Measurements from ENCODE around the gene CRYBG1. TPM values are rescaled to one million over a fixed set of nuclear protein-coding genes. Genes with fewer than 3 reads are reported as not detected.
"Not testable (repeated sequence)": the region's sequence is repeated elsewhere in the genome, so short reads cannot be mapped to it uniquely, and the experiment has no call there.

The CRYBG1 gene
- total RNA-seq, 2 experiments from 2014 or later, result 59.2 TPM

DNA sequence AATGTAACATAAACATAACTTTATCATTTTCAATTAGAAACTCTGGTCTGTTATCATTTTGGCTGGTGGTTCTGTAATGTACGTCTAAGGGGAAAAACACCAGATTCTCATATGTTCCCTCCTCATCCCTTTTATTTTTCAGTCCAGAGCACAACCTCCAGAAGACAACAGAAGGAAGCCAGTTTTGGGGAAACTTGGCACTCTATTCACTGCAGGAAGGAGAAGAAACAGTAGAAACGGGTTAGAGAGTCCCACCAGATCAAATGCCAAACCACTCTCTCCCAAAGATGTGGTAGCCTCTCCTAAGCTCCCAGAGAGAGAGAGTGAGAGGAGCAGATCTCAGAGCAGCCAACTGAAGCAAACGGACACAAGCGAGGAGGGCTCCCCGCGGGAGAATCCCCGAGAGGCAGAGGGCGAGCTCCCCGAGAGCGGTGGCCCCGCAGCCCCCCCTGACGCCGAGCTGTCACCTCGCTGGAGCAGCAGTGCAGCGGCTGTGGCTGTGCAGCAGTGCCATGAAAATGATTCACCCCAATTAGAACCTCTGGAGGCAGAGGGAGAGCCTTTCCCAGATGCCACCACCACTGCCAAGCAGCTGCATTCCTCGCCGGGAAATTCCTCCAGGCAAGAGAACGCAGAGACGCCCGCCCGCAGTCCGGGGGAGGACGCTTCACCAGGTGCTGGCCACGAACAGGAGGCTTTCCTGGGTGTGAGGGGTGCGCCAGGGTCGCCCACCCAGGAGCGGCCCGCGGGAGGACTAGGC is 151.0 kb downstream of the CRYBG1 start:
- H3K9me3 Mint-ChIP-seq, result no peaks in the 10 kb centered on the region
- ChIA-PET POLR2A (interaction anchor here (0.6 to 10.3 kb wide), 16 partner anchors 10 to 519 kb away, joined by 3 to 434 read pairs (median 6); partner anchors contain the start of gene ATG5), CTCF (interaction anchor here (0.6 to 6.6 kb wide), 17 partner anchors 12 to 177 kb away, joined by 3 to 147 read pairs (median 6); no protein-coding TSS in a partner anchor)
- H3K27ac Mint-ChIP-seq, result peak overlapping the region; percentile 80
- H3K36me3 Mint-ChIP-seq (ENCODE audit: low read depth), result peaks cover 12% of the 10 kb centered on the region
- peaks cover 50% of the 10 kb centered on the region for H3K4me1 Mint-ChIP-seq
- H3K4me3 Mint-ChIP-seq, result peak overlapping the region; percentile 93
- H3K27me3 Mint-ChIP-seq, result peaks cover 2% of the 10 kb centered on the region
- DNase-seq, result peak; percentile 47

DNA sequence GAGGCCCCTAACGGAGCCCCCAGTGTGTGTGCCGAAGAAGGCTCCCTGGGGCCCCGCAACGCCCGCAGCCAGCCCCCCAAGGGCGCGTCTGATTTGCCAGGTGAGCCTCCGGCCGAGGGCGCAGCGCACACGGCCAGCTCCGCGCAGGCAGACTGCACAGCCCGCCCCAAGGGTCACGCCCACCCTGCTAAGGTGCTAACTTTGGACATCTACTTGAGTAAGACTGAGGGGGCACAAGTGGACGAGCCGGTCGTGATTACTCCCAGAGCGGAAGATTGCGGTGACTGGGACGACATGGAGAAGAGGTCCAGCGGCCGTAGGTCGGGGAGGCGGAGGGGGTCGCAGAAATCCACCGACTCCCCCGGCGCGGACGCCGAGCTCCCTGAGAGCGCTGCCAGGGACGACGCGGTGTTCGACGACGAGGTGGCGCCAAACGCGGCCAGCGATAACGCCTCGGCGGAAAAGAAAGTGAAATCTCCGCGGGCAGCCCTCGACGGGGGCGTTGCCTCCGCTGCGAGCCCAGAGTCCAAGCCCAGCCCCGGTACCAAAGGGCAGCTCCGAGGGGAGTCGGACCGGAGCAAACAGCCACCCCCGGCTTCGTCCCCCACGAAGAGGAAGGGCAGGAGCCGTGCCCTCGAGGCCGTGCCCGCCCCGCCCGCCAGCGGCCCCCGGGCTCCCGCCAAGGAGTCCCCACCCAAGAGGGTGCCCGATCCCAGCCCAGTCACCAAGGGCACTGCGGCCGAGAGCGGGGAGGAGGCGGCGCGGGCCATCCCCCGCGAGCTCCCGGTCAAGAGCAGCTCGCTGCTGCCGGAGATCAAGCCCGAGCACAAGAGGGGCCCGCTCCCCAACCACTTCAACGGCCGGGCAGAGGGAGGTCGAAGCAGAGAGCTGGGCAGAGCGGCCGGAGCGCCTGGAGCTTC is 151.8 kb downstream of the CRYBG1 start:
- H3K27ac Mint-ChIP-seq, result peak overlapping the region; percentile 92
- H3K36me3 Mint-ChIP-seq (ENCODE audit: low read depth), result peaks cover 12% of the 10 kb centered on the region
- H3K4me3 Mint-ChIP-seq, result peak overlapping the region; percentile 93
- no peaks in the 10 kb centered on the region for H3K27me3 Mint-ChIP-seq
- no peaks in the 10 kb centered on the region for H3K9me3 Mint-ChIP-seq
- ChIA-PET CTCF (interaction anchor here (0.5 to 6.6 kb wide), 20 partner anchors 11 to 772 kb away, joined by 3 to 147 read pairs (median 4); no protein-coding TSS in a partner anchor), POLR2A (interaction anchor here (0.6 to 10.3 kb wide), 17 partner anchors 10 to 520 kb away, joined by 3 to 434 read pairs (median 5); partner anchors contain the start of gene ATG5)
- H3K4me1 Mint-ChIP-seq, result peaks cover 56% of the 10 kb centered on the region
- peak; percentile 85 for DNase-seq

DNA sequence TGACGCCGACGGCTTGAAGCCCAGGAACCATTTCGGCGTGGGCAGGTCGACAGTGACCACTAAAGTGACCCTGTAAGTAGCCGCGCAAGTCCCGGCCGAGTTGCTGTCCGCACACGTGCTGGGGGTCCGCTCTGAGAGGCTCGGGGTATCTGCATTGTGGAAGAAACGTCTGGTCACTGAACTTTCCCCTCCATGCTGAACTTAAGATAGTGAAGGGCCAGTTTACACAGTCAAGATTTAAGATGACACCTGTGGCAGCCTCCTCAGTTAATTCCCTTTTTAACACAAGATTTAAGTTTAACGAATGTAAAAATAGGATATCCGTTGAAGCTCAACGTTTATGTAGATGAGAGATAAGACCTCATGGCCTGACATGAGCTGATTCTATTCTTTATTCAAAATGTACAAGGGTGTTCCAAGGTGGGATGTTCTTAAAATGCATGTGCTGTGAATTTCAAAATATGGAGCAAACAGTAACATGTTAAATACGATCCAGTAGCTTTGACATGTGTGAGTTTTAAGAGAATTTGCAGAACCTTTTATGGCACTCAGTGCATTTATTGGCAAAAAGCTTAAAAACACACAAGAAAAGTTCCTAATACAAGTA is 152.6 kb downstream of the CRYBG1 start:
- CTCF ChIA-PET, result interaction anchor here (0.5 to 6.6 kb wide), 16 partner anchors 10 to 771 kb away, joined by 3 to 147 read pairs (median 5); no protein-coding TSS in a partner anchor
- Mint-ChIP-seq H3K36me3 (ENCODE audit: low read depth) (peaks cover 15% of the 10 kb centered on the region), H3K27ac (peak overlapping the region; percentile 92), H3K27me3 (no peaks in the 10 kb centered on the region), H3K9me3 (no peaks in the 10 kb centered on the region), H3K4me1 (peaks cover 62% of the 10 kb centered on the region), H3K4me3 (peak overlapping the region; percentile 93)
- DNase-seq, result no peak
- POLR2A ChIA-PET, result interaction anchor here (1.2 to 10.3 kb wide), 12 partner anchors 10 to 414 kb away, joined by 3 to 434 read pairs (median 7); no protein-coding TSS in a partner anchor

DNA sequence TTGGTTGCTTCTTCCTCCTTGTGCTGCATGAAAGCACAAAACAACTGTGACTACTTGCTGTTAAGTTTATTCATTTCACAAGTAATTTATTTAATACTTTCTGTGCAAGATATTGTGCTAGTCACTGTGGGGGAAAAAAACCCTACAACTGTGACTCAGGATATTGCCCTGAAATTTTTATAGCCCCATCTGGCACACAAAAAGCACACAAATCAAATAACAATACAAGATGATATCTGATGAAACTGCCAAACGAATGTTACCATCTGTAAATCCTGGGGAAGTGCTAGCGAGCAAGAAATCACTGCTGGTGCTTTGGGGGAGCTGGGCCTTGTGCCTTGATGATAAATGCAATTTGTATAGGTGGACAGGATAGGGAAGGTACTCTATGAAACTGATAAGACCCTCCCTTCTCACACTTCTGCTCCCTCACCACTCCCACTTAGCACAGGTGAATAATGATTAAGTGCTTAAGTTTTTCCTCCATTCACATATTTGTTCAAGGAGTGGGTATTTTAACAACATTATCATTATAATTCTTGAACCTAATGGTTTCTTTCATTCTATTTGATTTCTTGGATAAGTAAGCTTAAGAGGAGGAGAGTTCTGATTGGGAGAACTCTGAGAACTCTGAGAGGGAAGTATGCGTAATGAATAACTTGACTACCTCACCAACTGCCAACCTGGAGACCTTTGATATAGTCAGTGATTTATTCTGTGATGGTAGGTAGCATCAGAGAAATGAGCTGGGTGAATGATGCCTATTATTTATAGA is 153.5 kb downstream of the CRYBG1 start:
- Mint-ChIP-seq H3K27ac (peak overlapping the region; percentile 92), H3K4me3 (peak overlapping the region; percentile 93), H3K9me3 (no peaks in the 10 kb centered on the region), H3K27me3 (no peaks in the 10 kb centered on the region), H3K36me3 (ENCODE audit: low read depth) (peaks cover 15% of the 10 kb centered on the region), H3K4me1 (peaks cover 62% of the 10 kb centered on the region)
- CTCF ChIA-PET, result interaction anchor here (1.3 to 6.6 kb wide), 8 partner anchors 9 to 69 kb away, joined by 3 to 147 read pairs (median 16); no protein-coding TSS in a partner anchor
- no peak for DNase-seq
- POLR2A ChIA-PET, result interaction anchor here (0.8 to 10.3 kb wide), 8 partner anchors 9 to 415 kb away, joined by 3 to 434 read pairs (median 16); no protein-coding TSS in a partner anchor

DNA sequence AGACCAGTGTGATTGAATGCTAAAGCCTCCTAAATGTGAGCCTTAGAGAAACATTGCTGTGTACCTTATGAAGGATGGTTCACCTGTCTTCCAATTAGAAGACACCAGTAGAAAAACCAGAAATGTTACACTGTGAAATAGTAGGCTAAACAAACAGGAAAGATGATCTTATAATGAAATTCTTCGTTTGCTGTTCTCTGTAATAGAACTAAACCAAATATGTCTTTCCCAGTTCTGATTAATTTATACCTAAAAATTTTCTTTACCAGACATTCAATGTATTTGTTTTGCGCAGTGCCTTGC is 154.0 kb downstream of the CRYBG1 start:
- H3K27ac Mint-ChIP-seq, result peak overlapping the region; percentile 92
- H3K36me3 Mint-ChIP-seq (ENCODE audit: low read depth), result peaks cover 15% of the 10 kb centered on the region
- CTCF ChIA-PET, result interaction anchor here (1.4 to 6.6 kb wide), 4 partner anchors 9 to 70 kb away, joined by 4 to 147 read pairs (median 18); no protein-coding TSS in a partner anchor
- H3K4me1 Mint-ChIP-seq, result peaks cover 65% of the 10 kb centered on the region
- no peaks in the 10 kb centered on the region for H3K27me3 Mint-ChIP-seq
- DNase-seq, result no peak
- H3K9me3 Mint-ChIP-seq, result no peaks in the 10 kb centered on the region
- POLR2A ChIA-PET, result interaction anchor here (0.8 to 10.3 kb wide), 5 partner anchors 8 to 416 kb away, joined by 3 to 434 read pairs (median 57); no protein-coding TSS in a partner anchor
- peak overlapping the region; percentile 93 for H3K4me3 Mint-ChIP-seq

DNA sequence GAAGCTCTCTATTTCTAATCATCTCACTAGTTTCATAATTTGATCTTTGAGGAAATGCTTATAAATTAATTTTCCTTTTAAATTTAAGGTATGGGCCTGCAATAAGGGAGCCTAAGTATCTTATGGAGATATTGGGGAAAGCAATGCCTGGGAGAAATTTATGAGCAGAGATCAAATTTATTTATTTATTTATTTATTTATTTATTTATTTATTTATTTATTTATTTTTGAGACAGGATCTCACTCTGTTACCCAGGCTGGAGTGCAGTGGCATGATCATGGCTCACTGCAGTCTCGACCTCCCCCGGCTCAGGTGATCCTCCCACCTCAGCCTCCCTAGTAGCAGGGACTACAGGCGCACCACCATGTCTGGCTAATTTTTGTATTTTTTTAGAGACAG is 155.1 kb downstream of the CRYBG1 start:
- not testable (repeated sequence) for DNase-seq
- POLR2A ChIA-PET, result interaction anchor here (1.8 kb wide), 1 partner anchor 9 kb away, joined by 14 read pairs; no protein-coding TSS in a partner anchor

DNA sequence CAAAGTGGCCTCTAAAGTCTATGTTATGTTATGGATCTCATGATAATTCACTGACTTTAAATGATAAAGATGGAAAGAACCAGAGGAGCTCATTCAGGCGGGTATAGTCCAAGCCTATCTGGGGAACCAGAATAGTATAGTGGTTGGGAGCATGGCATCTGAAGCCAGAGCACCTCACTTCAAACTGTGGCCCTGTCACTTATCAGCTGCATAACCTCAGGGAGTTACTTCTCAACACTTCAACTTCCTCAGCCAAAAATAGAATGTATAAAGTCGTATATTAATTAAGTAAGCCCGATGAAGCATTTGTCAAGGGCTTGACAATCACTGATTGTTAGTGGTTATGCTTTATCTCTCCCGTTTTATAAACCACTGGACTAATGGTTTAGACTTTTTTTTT is 156.1 kb downstream of the CRYBG1 start:
- peaks cover 58% of the 10 kb centered on the region for H3K4me1 Mint-ChIP-seq
- H3K4me3 Mint-ChIP-seq, result peak overlapping the region; percentile 31
- H3K27me3 Mint-ChIP-seq, result no peaks in the 10 kb centered on the region
- H3K27ac Mint-ChIP-seq, result peak overlapping the region; percentile 59
- no peaks in the 10 kb centered on the region for H3K9me3 Mint-ChIP-seq
- ChIA-PET CTCF (interaction anchor here (0.7 to 1.6 kb wide), 5 partner anchors 10 to 236 kb away, joined by 3 to 5 read pairs (median 4); no protein-coding TSS in a partner anchor), POLR2A (interaction anchor here (0.7 to 1.8 kb wide), 5 partner anchors 8 to 414 kb away, joined by 3 to 14 read pairs (median 3); no protein-coding TSS in a partner anchor)
- no peak for DNase-seq
- H3K36me3 Mint-ChIP-seq (ENCODE audit: low read depth), result peaks cover 22% of the 10 kb centered on the region

More for the DNA sequence above, 155.1 kb downstream of the CRYBG1 start:
- Mint-ChIP-seq H3K4me1 (peaks cover 65% of the 10 kb centered on the region), H3K27ac (peak overlapping the region; percentile 92), H3K36me3 (ENCODE audit: low read depth) (peaks cover 15% of the 10 kb centered on the region), H3K4me3 (peak overlapping the region; percentile 93)
- not testable (repeated sequence) for H3K27me3 Mint-ChIP-seq, H3K9me3 Mint-ChIP-seq
- CTCF ChIA-PET, result interaction anchor here (1.6 kb wide), 2 partner anchors 11 to 19 kb away, joined by 5 read pairs; no protein-coding TSS in a partner anchor

DNA sequence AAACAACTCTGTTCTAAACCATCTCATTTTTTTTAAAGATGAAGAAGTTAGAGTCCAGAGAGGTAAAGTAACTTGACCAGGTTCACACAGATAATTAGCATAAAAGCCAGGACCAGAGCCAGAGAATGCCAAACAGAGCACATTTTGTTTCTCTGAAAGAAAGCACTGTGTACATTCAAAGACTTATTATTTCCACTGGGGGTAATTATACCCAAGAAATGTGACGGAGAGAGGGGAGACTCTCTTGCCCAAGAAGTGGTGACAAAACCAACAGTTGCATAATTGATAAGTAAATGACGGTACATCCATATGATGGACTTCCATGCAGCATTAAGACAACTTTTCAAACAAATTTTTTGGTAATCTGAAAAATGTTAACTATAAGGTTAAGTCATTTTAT is 157.2 kb downstream of the CRYBG1 start:
- Mint-ChIP-seq H3K4me1 (peaks cover 62% of the 10 kb centered on the region), H3K27ac (peak overlapping the region; percentile 69), H3K27me3 (no peaks in the 10 kb centered on the region), H3K4me3 (peak overlapping the region; percentile 63), H3K36me3 (ENCODE audit: low read depth) (peaks cover 32% of the 10 kb centered on the region), H3K9me3 (no peaks in the 10 kb centered on the region)
- ChIA-PET CTCF (no interaction called here), POLR2A (interaction anchor here (1.5 kb wide), 1 partner anchor 95 kb away, joined by 3 read pairs; no protein-coding TSS in a partner anchor)
- DNase-seq, result no peak

DNA sequence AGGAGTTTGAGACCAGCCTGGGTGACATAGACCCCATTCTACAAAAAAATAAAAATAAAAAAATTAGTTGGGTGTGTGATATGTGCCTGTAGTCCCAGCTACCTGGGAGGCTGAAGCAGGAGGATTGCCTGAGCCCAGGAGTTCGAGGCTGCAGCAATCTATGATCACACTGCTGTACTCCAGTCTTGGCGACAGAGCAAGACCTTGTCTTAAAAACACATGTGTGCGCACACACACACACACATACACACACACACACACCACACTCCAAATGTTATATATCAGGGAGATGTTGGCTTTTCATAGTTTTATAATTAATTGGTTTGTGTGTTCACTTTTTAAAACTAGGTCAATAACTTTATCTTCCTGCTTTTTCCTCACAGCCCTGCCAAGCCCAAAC is 158.2 kb downstream of the CRYBG1 start:
- peak overlapping the region; percentile 79 for H3K4me3 Mint-ChIP-seq
- DNase-seq, result no peak
- ChIA-PET POLR2A (interaction anchor here (1.6 to 9.8 kb wide), 8 partner anchors 9 to 526 kb away, joined by 6 to 434 read pairs (median 28); no protein-coding TSS in a partner anchor), CTCF (interaction anchor here (0.7 to 8.9 kb wide), 2 partner anchors 7 to 47 kb away, joined by 3 to 147 read pairs; no protein-coding TSS in a partner anchor)
- peaks cover 68% of the 10 kb centered on the region for H3K4me1 Mint-ChIP-seq
- H3K27me3 Mint-ChIP-seq, result no peaks in the 10 kb centered on the region
- H3K27ac Mint-ChIP-seq, result peak overlapping the region; percentile 97
- H3K9me3 Mint-ChIP-seq, result no peaks in the 10 kb centered on the region
- peaks cover 33% of the 10 kb centered on the region for H3K36me3 Mint-ChIP-seq (ENCODE audit: low read depth)

DNA sequence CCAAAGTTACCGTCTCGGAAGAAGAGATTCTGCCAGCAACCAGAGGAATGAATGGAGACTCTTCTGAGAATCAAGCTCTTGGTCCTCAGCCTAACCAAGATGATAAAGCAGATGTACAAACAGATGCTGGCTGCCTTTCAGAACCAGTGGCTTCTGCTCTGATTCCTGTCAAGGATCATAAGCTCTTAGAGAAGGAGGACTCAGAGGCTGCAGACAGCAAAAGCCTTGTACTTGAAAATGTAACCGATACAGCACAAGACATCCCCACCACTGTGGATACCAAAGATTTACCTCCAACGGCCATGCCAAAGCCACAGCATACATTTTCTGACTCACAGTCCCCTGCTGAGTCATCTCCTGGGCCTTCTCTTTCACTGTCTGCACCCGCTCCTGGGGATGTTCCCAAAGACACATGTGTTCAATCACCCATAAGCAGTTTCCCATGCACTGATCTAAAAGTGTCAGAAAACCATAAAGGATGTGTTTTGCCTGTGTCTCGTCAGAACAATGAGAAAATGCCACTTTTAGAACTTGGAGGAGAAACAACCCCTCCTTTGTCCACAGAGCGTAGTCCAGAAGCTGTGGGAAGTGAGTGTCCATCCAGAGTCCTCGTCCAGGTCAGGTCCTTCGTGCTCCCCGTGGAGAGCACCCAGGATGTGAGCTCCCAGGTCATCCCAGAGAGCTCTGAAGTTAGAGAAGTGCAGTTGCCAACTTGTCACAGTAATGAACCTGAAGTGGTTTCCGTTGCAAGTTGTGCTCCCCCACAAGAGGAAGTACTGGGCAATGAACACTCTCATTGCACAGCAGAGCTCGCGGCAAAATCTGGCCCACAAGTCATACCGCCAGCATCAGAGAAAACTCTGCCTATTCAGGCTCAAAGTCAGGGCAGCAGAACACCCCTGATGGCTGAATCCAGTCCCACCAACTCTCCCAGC is 159.2 kb downstream of the CRYBG1 start:
- Mint-ChIP-seq H3K4me1 (peaks cover 64% of the 10 kb centered on the region), H3K27me3 (no peaks in the 10 kb centered on the region), H3K4me3 (peak overlapping the region; percentile 79), H3K27ac (peak overlapping the region; percentile 97), H3K9me3 (no peaks in the 10 kb centered on the region), H3K36me3 (ENCODE audit: low read depth) (peaks cover 29% of the 10 kb centered on the region)
- POLR2A ChIA-PET, result interaction anchor here (1.1 to 9.8 kb wide), 13 partner anchors 10 to 871 kb away, joined by 3 to 434 read pairs (median 7); no protein-coding TSS in a partner anchor
- peak; percentile 89 for DNase-seq
- CTCF ChIA-PET, result interaction anchor here (1.0 to 8.9 kb wide), 3 partner anchors 8 to 59 kb away, joined by 3 to 147 read pairs (median 4); no protein-coding TSS in a partner anchor

All from activated CD4-positive, alpha-beta memory T cell treated with anti-CD3 and anti-CD28 coated beads, Interleukin-2, amount 10 ng/mL, durations not matched to agents 7 days and 5 days (primary cell).